Keratinocyte (primary cell): ENCODE data around the gene ABCD1.
A peak's percentile ranks its signal among the peaks of the same experiment; 100 is the strongest.

ENCODE experiments used
- EZH2 ChIP-seq: IDR thresholded peaks from one replicate; pipeline ENCODE4 v1.6.1; 2012; ENCODE audit warnings: inconsistent platforms, mild to moderate bottlenecking, low read length, moderate library complexity
- TF ChIP-seq, protein P1 (sequence below), 3 experiments: IDR thresholded peaks in 1 of 3; conservative IDR thresholded peaks in 1 of 3; optimal IDR thresholded peaks in 1 of 3; 2 replicates in 2 of 3; 3 replicates in 1 of 3; pipeline versions ENCODE3 to v1.5.1; 2011; ENCODE audit warnings: low read length in 3 of 3, mild to moderate bottlenecking in 3 of 3, moderate library complexity in 2 of 3, control low read depth in 1 of 3, inconsistent platforms in 1 of 3; ENCODE audit not compliant: insufficient read depth in 2 of 3; ENCODE audit errors: extremely low read depth in 1 of 3

DNA sequence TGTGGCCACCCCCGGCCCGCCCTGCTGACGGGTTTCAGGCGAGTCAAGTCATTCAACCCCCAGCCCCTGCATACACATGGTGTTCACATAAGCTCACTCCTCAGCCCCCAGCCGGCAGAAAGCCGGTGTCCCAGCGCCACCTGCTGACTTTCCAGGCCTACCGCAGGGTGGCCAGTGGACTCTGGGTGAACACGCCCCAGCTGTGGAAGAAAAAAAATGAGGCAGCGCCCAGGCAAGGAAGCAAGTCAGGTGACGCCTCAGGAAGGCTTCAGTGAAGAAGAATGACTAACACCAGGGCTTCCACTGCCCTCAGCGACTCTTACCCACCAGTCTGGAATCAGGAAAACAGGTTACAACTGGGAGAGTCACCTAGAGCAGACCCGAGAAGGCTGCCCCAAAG is 16.2 kb upstream of the ABCD1 start:
- TF ChIP-seq, protein P1, sequence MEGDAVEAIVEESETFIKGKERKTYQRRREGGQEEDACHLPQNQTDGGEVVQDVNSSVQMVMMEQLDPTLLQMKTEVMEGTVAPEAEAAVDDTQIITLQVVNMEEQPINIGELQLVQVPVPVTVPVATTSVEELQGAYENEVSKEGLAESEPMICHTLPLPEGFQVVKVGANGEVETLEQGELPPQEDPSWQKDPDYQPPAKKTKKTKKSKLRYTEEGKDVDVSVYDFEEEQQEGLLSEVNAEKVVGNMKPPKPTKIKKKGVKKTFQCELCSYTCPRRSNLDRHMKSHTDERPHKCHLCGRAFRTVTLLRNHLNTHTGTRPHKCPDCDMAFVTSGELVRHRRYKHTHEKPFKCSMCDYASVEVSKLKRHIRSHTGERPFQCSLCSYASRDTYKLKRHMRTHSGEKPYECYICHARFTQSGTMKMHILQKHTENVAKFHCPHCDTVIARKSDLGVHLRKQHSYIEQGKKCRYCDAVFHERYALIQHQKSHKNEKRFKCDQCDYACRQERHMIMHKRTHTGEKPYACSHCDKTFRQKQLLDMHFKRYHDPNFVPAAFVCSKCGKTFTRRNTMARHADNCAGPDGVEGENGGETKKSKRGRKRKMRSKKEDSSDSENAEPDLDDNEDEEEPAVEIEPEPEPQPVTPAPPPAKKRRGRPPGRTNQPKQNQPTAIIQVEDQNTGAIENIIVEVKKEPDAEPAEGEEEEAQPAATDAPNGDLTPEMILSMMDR (optimal IDR thresholded peaks at IDR 0.05 in 1 of 3, IDR thresholded peaks at IDR 0.05 in 1 of 3, conservative IDR thresholded peaks at IDR 0.05 in 1 of 3; ENCODE audit: extremely low read depth in 1 of 3, insufficient read depth in 2 of 3, low read length in 3 of 3) = peak; percentile 63 to 69 (median 68)
- TF ChIP-seq EZH2 = no peak
